IMR-90 (cell line): ENCODE results near the gene PPP2R5A. TPM values are rescaled to one million over a fixed set of nuclear protein-coding genes. Genes with fewer than 3 reads are reported as not detected.

ENCODE experiments used
- ATAC-seq: fragments of 200-7000 bp; cut with Tn5 transposase; 2 replicates; pipeline ENCODE4 v1.9.1; 2020; ENCODE audit warnings: low read depth, mild to moderate bottlenecking, moderate library complexity
- BruUV-seq: library from RNA; stranded (reverse); fragments of 400-500 nt; replicated peaks from 2 replicates; lab custom pipeline; 2021; lab: Mats Ljungman, UMichigan
- CTCF ChIA-PET: fragments of 300-600 bp; formaldehyde crosslinking; extraction: SDS; loops from one replicate; lab custom pipeline; 2021; ENCODE audit warnings: antibody characterized with exemption; lab: Yijun Ruan, JAX
- POLR2A ChIA-PET: fragments of 300-600 bp; sonication (Branson Sonifier 250); formaldehyde crosslinking; loops from one replicate; lab custom pipeline; 2022; ENCODE audit warnings: antibody characterized with exemption; ENCODE audit not compliant: unreplicated experiment; lab: Charles Lee
- DNase-seq: peaks from one replicate; pipeline ENCODE4 v3.0.0; 2013
- H2AFZ ChIP-seq: replicated peaks from 2 replicates; pipeline ENCODE3; 2013; ENCODE audit warnings: low read length, mild to moderate bottlenecking; ENCODE audit not compliant: poor library complexity
- H2AK5ac ChIP-seq: 2 replicates; pipeline ENCODE4 v1.6.1; 2013; ENCODE audit warnings: low read depth, low read length, inconsistent platforms
- H2AK9ac ChIP-seq: replicated peaks from 2 replicates; pipeline ENCODE3; 2013; ENCODE audit warnings: mild to moderate bottlenecking, low read depth, low read length, moderate library complexity; ENCODE audit not compliant: poor library complexity
- H2BK120ac ChIP-seq: 2 replicates; pipeline ENCODE4 v1.6.1; 2013; ENCODE audit warnings: low read depth, low read length, inconsistent platforms
- H2BK15ac ChIP-seq: 3 replicates; pipeline ENCODE4 v1.6.1; 2013; ENCODE audit warnings: low read depth, low read length, inconsistent platforms
- H2BK20ac ChIP-seq: 2 replicates; pipeline ENCODE4 v1.6.1; 2013; ENCODE audit warnings: low read depth, mild to moderate bottlenecking, inconsistent platforms, low read length, moderate library complexity
- H2BK5ac ChIP-seq: 2 replicates; pipeline ENCODE4 v1.6.1; 2013; ENCODE audit warnings: mild to moderate bottlenecking, low read depth, low read length, inconsistent platforms; ENCODE audit not compliant: poor library complexity, severe bottlenecking
- H3K14ac ChIP-seq: replicated peaks from 2 replicates; pipeline ENCODE4 v1.6.1; 2013; ENCODE audit warnings: low read depth, low read length, inconsistent platforms
- H3K18ac ChIP-seq: 2 replicates; pipeline ENCODE4 v1.6.1; 2013; ENCODE audit warnings: low read depth, low read length, control low read depth
- H3K23ac ChIP-seq: 2 replicates; pipeline ENCODE4 v1.6.1; 2013; ENCODE audit warnings: low read depth, low read length, inconsistent platforms
- H3K27ac ChIP-seq: 2 replicates; pipeline ENCODE4 v1.5.1; 2013; ENCODE audit warnings: mild to moderate bottlenecking, control low read depth, low read length; ENCODE audit not compliant: insufficient read depth
- H3K27me3 ChIP-seq: 2 replicates; pipeline ENCODE4 v1.6.1; 2013; ENCODE audit warnings: low read length; ENCODE audit not compliant: control insufficient read depth, insufficient read depth
- H3K36me3 ChIP-seq: 2 replicates; pipeline ENCODE4 v1.6.1; 2013; ENCODE audit warnings: low read length, mixed read lengths; ENCODE audit not compliant: control insufficient read depth, insufficient read depth
- H3K4ac ChIP-seq: 2 replicates; pipeline ENCODE4 v1.6.1; 2013; ENCODE audit warnings: low read depth, low read length, inconsistent platforms
- H3K4me1 ChIP-seq: 2 replicates; pipeline ENCODE4 v1.6.1; 2013; ENCODE audit warnings: low read length, mixed read lengths; ENCODE audit not compliant: control insufficient read depth, insufficient read depth
- H3K4me2 ChIP-seq: 2 replicates; pipeline ENCODE4 v1.6.1; 2013; ENCODE audit warnings: low read depth, mild to moderate bottlenecking, control low read depth, low read length, moderate library complexity
- H3K4me3 ChIP-seq: 2 replicates; pipeline ENCODE4 v1.5.1; 2013; ENCODE audit warnings: low read depth, mild to moderate bottlenecking, control low read depth, low read length, moderate library complexity; ENCODE audit not compliant: insufficient read depth
- H3K56ac ChIP-seq: 2 replicates; pipeline ENCODE4 v1.6.1; 2013; ENCODE audit warnings: low read length, inconsistent platforms; ENCODE audit not compliant: insufficient read depth; ENCODE audit errors: extremely low read depth
- H3K79me1 ChIP-seq, 2 experiments: 2 replicates each; pipeline ENCODE4 v1.6.1; 2013; ENCODE audit warnings: low read length in 2 of 2, inconsistent platforms in 1 of 2, low read depth in 1 of 2
- H3K9ac ChIP-seq: 2 replicates; pipeline ENCODE4 v1.6.1; 2013; ENCODE audit warnings: low read depth, low read length, control low read depth
- H3K9me1 ChIP-seq: 2 replicates; pipeline ENCODE4 v1.6.1; 2013; ENCODE audit warnings: low read length, inconsistent platforms; ENCODE audit not compliant: insufficient read depth
- H3K9me3 ChIP-seq: 2 replicates; pipeline ENCODE4 v1.6.1; 2013; ENCODE audit warnings: low read length; ENCODE audit not compliant: control insufficient read depth, insufficient read depth
- H4K20me1 ChIP-seq: 2 replicates; pipeline ENCODE4 v1.6.1; 2013; ENCODE audit warnings: low read length, inconsistent platforms; ENCODE audit not compliant: insufficient read depth
- H4K5ac ChIP-seq: 2 replicates; pipeline ENCODE4 v1.6.1; 2013; ENCODE audit warnings: mild to moderate bottlenecking, low read depth, low read length, control low read depth
- H4K8ac ChIP-seq, 2 experiments: 2 replicates each; pipeline ENCODE4 v1.6.1; 2013; ENCODE audit warnings: low read depth in 2 of 2, low read length in 2 of 2, control low read depth in 1 of 2, inconsistent platforms in 1 of 2
- H4K91ac ChIP-seq: 2 replicates; pipeline ENCODE4 v1.6.1; 2013; ENCODE audit warnings: low read depth, low read length, inconsistent platforms; ENCODE audit not compliant: insufficient read depth
- BHLHE40 ChIP-seq: fragments of 150-350 bp; IDR thresholded peaks from 2 replicates; pipeline ENCODE4 v1.6.1; 2016; ENCODE audit warnings: mild to moderate bottlenecking, low read depth, low read length
- CEBPB ChIP-seq: IDR thresholded peaks from 2 replicates; pipeline ENCODE4 v1.6.1; 2012; ENCODE audit warnings: low read depth, low read length, improper control_type of control experiment
- FOS ChIP-seq: fragments of 150-350 bp; IDR thresholded peaks from 2 replicates; pipeline ENCODE4 v1.6.1; 2016; ENCODE audit warnings: low read depth, low read length
- MAZ ChIP-seq: IDR thresholded peaks from 2 replicates; pipeline ENCODE4 v1.6.1; 2012; ENCODE audit warnings: low read depth, mild to moderate bottlenecking, low read length, improper control_type of control experiment, moderate library complexity, borderline replicate concordance
- MXI1 ChIP-seq: IDR thresholded peaks from 2 replicates; pipeline ENCODE4 v1.6.1; 2012; ENCODE audit warnings: low read depth, mild to moderate bottlenecking, low read length, moderate library complexity, borderline replicate concordance
- NFE2L2 ChIP-seq: fragments of 150-350 bp; IDR thresholded peaks from 2 replicates; pipeline ENCODE4 v1.6.1; 2016; ENCODE audit warnings: low read depth, mild to moderate bottlenecking, low read length
- POLR2A ChIP-seq: IDR thresholded peaks from 2 replicates; pipeline ENCODE4 v1.6.1; 2012; ENCODE audit warnings: mild to moderate bottlenecking, low read depth, low read length
- RCOR1 ChIP-seq: IDR thresholded peaks from 2 replicates; pipeline ENCODE4 v1.6.1; 2012; ENCODE audit warnings: mild to moderate bottlenecking, low read length, improper control_type of control experiment; ENCODE audit not compliant: insufficient replicate concordance
- WGBS, 2 experiments: methylation state at CpG; one replicate each; pipeline versions ENCODE4 v1.1.5 to v1.1.7; 2013; ENCODE audit warnings: missing lambda C conversion rate in 2 of 2; ENCODE audit not compliant: insufficient read length in 1 of 2; ENCODE audit errors: extremely low coverage in 2 of 2; 5-methylcytosine and 5-hydroxymethylcytosine counted together
- dilution Hi-C: fragments of 300-500 bp; cut with HindIII; formaldehyde crosslinking; loops from one replicate; pipeline ENCODE4 v1.14.3; 2018; ENCODE audit warnings: low sequenced_read_pairs; ENCODE audit not compliant: unreplicated experiment
- in situ Hi-C: fragments of 300-500 bp; cut with MboI; formaldehyde crosslinking; loops from 3 replicates; pipeline ENCODE4 v1.14.3; 2019; ENCODE audit warnings: low sequenced_read_pairs, inconsistent platforms, mixed read lengths
- intact Hi-C: fragments of 100-400 bp; cut with micrococcal nuclease; formaldehyde crosslinking; loops from 2 replicates; pipeline ENCODE4 v1.10.0; 2022
- polyA plus RNA-seq, 3 experiments: library from polyadenylated mRNA; depleted of rRNA; stranded (reverse); fragments of >200 nt; gene quantifications; 2 replicates each; pipeline ENCODE4 v1.2.3, GENCODE V29; 2012; ENCODE audit warnings: low replicate concordance in 1 of 3
- total RNA-seq: library from RNA; depleted of rRNA; stranded (reverse); fragments of >200 nt; gene quantifications from 2 replicates; pipeline ENCODE4 v1.2.3, GENCODE V29; 2012
- TF ChIP-seq, protein P1 (sequence below): conservative IDR thresholded peaks from 2 replicates; pipeline ENCODE4 v1.5.1; 2012; ENCODE audit warnings: mild to moderate bottlenecking, low read depth, low read length, improper control_type of control experiment

Gene PPP2R5A
- total and polyA plus RNA-seq, 2 of the 4 experiments (the other 2 are of a cell fraction) = 8.4 to 12.6 TPM

DNA sequence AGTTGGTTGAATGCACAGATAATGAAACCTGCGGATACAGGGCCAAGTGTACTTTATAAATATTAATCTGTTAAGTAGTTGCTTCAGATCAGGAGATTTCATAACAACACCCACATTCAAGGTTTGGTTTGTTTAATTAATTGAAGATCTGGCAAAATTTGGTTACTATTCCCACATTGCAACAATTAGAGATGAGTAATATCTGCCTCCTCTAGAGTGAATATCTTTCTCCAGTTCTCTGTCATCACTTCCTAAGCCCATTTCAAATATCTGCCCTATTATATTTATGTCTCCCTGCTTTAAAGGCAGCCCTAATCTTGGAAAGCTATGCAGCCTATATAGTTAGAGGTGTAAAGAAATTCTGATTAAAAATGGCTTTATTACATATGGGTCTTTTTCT lies 61.4 kb downstream of the PPP2R5A start:
- Histone ChIP-seq H3K14ac (no peak overlapping the region), H3K4me2 (no peak overlapping the region), H4K8ac (no peak overlapping the region), H3K79me1 (no peaks in the 10 kb centered on the region), H4K91ac (no peak overlapping the region), H2BK15ac (no peak overlapping the region), H3K36me3 (peaks cover 12% of the 10 kb centered on the region), H2BK5ac (no peak overlapping the region), H2BK20ac (no peak overlapping the region), H2AFZ (no peak overlapping the region), H4K5ac (no peak overlapping the region), H3K18ac (no peak overlapping the region), H2AK9ac (no peak overlapping the region), H2BK120ac (no peak overlapping the region), H3K9me1 (no peaks in the 10 kb centered on the region), H2AK5ac (no peak overlapping the region), H3K56ac (no peak overlapping the region), H3K27ac (no peak overlapping the region), H3K4ac (no peak overlapping the region), H3K23ac (no peak overlapping the region), H3K4me3 (no peak overlapping the region), H4K20me1 (no peaks in the 10 kb centered on the region), H3K27me3 (no peaks in the 10 kb centered on the region), H3K9me3 (no peaks in the 10 kb centered on the region), H3K9ac (no peak overlapping the region), H3K4me1 (no peaks in the 10 kb centered on the region)
- ATAC-seq = peak; percentile 40; the same call in 1 of the 2 replicates
- ChIA-PET POLR2A (no interaction called here), CTCF (no interaction called here)
- intact Hi-C loops (no loop called here), dilution Hi-C loops (no loop called here), in situ Hi-C loops (no loop called here)
- DNase-seq = peak; percentile 4
- no TSS peak for BruUV-seq
- WGBS, 2 experiments = no CpG with 5 or more reads among the region's 1 CpG
- no peak for TF ChIP-seq NFE2L2
- no peak for TF ChIP-seq MXI1
- TF ChIP-seq MAZ = no peak
- TF ChIP-seq CEBPB = no peak
- TF ChIP-seq POLR2A = no peak
- no peak for TF ChIP-seq BHLHE40
- TF ChIP-seq RCOR1 = no peak
- TF ChIP-seq FOS = no peak
- TF ChIP-seq, protein P1, sequence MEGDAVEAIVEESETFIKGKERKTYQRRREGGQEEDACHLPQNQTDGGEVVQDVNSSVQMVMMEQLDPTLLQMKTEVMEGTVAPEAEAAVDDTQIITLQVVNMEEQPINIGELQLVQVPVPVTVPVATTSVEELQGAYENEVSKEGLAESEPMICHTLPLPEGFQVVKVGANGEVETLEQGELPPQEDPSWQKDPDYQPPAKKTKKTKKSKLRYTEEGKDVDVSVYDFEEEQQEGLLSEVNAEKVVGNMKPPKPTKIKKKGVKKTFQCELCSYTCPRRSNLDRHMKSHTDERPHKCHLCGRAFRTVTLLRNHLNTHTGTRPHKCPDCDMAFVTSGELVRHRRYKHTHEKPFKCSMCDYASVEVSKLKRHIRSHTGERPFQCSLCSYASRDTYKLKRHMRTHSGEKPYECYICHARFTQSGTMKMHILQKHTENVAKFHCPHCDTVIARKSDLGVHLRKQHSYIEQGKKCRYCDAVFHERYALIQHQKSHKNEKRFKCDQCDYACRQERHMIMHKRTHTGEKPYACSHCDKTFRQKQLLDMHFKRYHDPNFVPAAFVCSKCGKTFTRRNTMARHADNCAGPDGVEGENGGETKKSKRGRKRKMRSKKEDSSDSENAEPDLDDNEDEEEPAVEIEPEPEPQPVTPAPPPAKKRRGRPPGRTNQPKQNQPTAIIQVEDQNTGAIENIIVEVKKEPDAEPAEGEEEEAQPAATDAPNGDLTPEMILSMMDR = no peak
